Retinal pigment epithelial cell (primary cell): ENCODE measurements around the gene PTPN14.

Source experiments
- DNase-seq: peaks from one replicate; pipeline ENCODE4 v3.0.0-alpha.2; 2010; ENCODE audit warnings: low read depth
- H3K4me3 ChIP-seq: 2 replicates; pipeline ENCODE4 v1.5.1; 2011; ENCODE audit warnings: mild to moderate bottlenecking, low read length, control low read depth, moderate library complexity
- CTCF ChIP-seq: conservative IDR thresholded peaks from 2 replicates; pipeline ENCODE4 v1.5.1; 2011; ENCODE audit warnings: low read depth, low read length, control low read depth, inconsistent platforms

PTPN14 gene

GRCh38 chr1:214321705-214322453 is 229.5 kb downstream of the PTPN14 start:
- no peak for TF ChIP-seq CTCF
- H3K4me3 ChIP-seq, result no peak overlapping the region
- DNase-seq, result no peak

- H3K4me3 ChIP-seq, result no peak overlapping the region
- TF ChIP-seq CTCF, result no peak
- DNase-seq, result no peak
These were observed 231.5 kb downstream of the PTPN14 start for GRCh38 chr1:214319938-214320337.

- TF ChIP-seq CTCF, result no peak
- no peak for DNase-seq
- H3K4me3 ChIP-seq, result no peak overlapping the region
These were observed 232.3 kb downstream of the PTPN14 start for GRCh38 chr1:214318956-214319736.

- no peak overlapping the region for H3K4me3 ChIP-seq
- no peak for DNase-seq
- no peak for TF ChIP-seq CTCF
These were observed 233.0 kb downstream of the PTPN14 start for GRCh38 chr1:214318356-214318755.

GRCh38 chr1:214317734-214318133 is 233.7 kb downstream of the PTPN14 start:
- no peak overlapping the region for H3K4me3 ChIP-seq
- no peak for TF ChIP-seq CTCF
- no peak for DNase-seq

- no peak for TF ChIP-seq CTCF
- DNase-seq, result no peak
- H3K4me3 ChIP-seq, result no peak overlapping the region
These were observed 234.1 kb downstream of the PTPN14 start for GRCh38 chr1:214317300-214317699.

- no peak for TF ChIP-seq CTCF
- peak; percentile 47 for DNase-seq
- no peak overlapping the region for H3K4me3 ChIP-seq
These were observed 234.8 kb downstream of the PTPN14 start for GRCh38 chr1:214316593-214316992.
